ENCODE measurements around the gene NACAD. TPM values are rescaled to one million over a fixed set of nuclear protein-coding genes. Genes with fewer than 3 reads are reported as not detected.

Gene NACAD
- total and polyA plus RNA-seq, 8 donors: 0.29 to 24.1 (median 1.1) TPM

DNA sequence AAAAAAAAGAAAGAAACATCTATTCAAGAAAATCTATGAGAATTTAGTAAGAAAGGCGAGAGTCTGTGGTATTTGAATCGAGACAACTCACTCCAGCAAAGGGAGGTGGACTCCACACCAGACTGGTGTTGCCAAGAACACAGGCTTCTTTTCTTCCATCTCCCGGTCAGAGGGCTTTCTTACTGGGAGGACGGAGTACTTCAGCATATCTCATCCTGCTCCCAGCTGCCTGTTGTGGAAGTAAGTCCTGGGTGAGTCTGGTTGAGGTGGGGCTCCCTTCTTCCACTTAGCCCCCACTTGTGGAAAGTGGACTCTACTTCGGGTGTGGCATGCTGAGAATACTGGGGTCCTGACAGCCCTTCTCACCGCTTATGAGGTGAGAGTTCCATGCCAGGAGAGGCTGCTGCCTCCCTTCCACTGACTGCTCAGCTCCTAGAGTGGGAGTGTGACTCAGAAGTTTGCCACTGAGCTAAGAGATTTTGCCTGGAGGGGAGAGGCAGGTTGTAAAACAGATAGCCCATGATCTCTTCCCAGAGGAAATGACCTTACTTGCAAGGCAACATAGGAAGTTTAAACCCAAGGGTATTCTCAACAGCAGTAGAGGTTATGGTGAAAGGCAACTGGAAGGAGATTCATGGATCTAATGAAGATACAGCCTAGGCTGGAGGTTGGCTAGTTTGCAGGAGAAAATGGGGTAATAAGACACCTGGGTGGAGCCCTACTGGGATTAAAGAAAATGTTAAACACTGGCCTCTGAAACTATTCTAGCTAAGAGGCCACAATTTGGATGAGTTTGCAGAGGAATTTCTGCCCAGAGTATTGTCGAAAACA lies 3.5 kb upstream of the NACAD start:
- TF ChIP-seq EP300 (IDR thresholded peaks at IDR 0.05) (no peak), POLR2AphosphoS5 (IDR thresholded peaks at IDR 0.05) (no peak)
- WGBS, 5 donors: 53 to 69% (median 60%) methylated on average over 7 of the region's 7 CpGs
- peaks cover 0 to 9% (median 0%) of the 10 kb centered on the region in 4 donors for H3K9me3 ChIP-seq
- no peak overlapping the region for H3K27ac ChIP-seq
- intact Hi-C loops (cut with DNase I; ENCODE audit: low total_unique reads): no loop called here
- no peak overlapping the region for H3K4me3 ChIP-seq
- peaks cover 5 to 19% (median 16%) of the 10 kb centered on the region in 4 donors for H3K4me1 ChIP-seq
- no peak for DNase-seq
- H3K27me3 ChIP-seq: peaks cover 0 to 25% (median 12%) of the 10 kb centered on the region in 3 donors
- no peaks in the 10 kb centered on the region for H3K36me3 ChIP-seq

DNA sequence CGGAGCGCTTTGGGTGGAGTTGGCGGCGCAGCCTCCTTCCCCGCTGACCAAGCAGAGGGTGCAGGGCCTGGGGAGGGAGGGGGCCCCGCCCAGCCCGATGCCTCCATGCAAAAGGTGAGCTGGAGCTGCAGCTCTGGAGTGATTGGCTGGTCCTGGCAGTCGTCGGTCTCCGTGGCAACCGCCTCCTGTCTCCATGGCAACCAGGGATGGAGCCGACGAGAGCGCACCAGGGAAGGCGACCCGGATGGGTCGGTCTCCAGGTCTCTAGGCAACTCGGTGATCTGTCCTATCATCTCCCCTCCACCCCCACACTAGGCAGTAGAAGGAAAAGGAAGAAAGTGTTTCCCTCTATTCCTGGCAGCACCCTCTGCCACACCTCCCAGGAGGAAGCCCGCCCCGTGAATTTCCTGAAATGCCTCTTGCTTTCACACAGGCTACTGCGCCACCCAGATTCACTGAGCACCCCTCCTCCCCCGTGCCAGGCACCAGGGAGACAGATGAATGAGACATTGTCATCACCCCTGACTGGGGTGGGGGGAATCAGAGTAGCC lies 647 bp upstream of the NACAD start:
- H3K27ac ChIP-seq: peak overlapping the region in 4 of 5 donors; percentile 52 to 85 (median 68)
- H3K4me1 ChIP-seq: peaks cover 5 to 19% (median 16%) of the 10 kb centered on the region in 4 donors
- peaks cover 0 to 25% (median 12%) of the 10 kb centered on the region in 3 donors for H3K27me3 ChIP-seq
- H3K4me3 ChIP-seq: peak overlapping the region; percentile 57 to 66 (median 64)
- intact Hi-C loops (cut with DNase I; ENCODE audit: low total_unique reads): no loop called here
- TF ChIP-seq POLR2A (IDR thresholded peaks at IDR 0.05): no peak
- TF ChIP-seq CTCF (IDR thresholded peaks at IDR 0.05): no peak
- TF ChIP-seq POLR2AphosphoS5 (IDR thresholded peaks at IDR 0.05): no peak
- TF ChIP-seq EP300 (IDR thresholded peaks at IDR 0.05): no peak
- peaks cover 0 to 16% (median 0%) of the 10 kb centered on the region in 4 donors for H3K36me3 ChIP-seq
- 2 to 7% (median 6%) methylated on average over 11 to 22 of the region's 22 CpGs for WGBS, 5 donors
- DNase-seq: peak; percentile 61 to 90
- H3K9me3 ChIP-seq: peaks cover 0 to 3% (median 0%) of the 10 kb centered on the region in 4 donors

DNA sequence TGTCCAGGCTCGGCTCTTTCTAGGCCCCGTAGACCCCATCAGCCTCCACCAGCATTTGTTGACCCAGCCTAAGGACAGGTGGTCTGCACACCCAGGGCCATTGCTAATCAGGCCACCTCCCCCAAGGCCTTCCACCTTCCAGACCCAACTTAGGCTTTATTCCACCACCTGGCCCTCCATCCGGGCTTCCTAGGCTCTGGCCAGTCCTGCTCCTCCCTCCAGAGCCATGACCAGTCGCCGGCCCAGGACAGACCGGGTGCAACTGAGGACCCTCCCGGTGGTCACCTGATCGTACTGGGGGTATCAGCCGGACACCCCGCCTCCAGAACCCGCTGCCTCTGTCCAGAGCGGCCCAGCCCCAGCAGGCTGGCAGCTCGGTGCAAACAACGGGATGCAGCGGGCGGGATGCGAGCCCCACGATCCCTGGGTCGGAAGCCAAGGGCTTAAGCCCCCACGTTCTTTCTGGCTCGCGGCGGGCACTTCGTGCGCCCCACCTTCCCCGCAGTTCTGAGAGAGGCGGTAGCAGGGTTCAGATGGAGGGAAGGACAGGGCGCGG lies 545 bp downstream of the NACAD start:
- no peak for TF ChIP-seq POLR2AphosphoS5 (IDR thresholded peaks at IDR 0.05)
- TF ChIP-seq POLR2A (IDR thresholded peaks at IDR 0.05): no peak
- no peak for TF ChIP-seq EP300 (IDR thresholded peaks at IDR 0.05)
- no peak for TF ChIP-seq CTCF (IDR thresholded peaks at IDR 0.05)
- H3K4me3 ChIP-seq: peak overlapping the region; percentile 57 to 66 (median 64)
- peaks cover 0 to 25% (median 12%) of the 10 kb centered on the region in 3 donors for H3K27me3 ChIP-seq
- no peaks in the 10 kb centered on the region for H3K9me3 ChIP-seq
- H3K36me3 ChIP-seq: peaks cover 0 to 19% (median 0%) of the 10 kb centered on the region in 4 donors
- intact Hi-C loops (cut with DNase I; ENCODE audit: low total_unique reads): no loop called here
- no peak for DNase-seq
- H3K27ac ChIP-seq: peak overlapping the region; percentile 35 to 85 (median 64)
- H3K4me1 ChIP-seq: peaks cover 5 to 19% (median 16%) of the 10 kb centered on the region in 4 donors
- WGBS, 5 donors: 32 to 44% (median 35%) methylated on average over 20 to 29 of the region's 29 CpGs

DNA sequence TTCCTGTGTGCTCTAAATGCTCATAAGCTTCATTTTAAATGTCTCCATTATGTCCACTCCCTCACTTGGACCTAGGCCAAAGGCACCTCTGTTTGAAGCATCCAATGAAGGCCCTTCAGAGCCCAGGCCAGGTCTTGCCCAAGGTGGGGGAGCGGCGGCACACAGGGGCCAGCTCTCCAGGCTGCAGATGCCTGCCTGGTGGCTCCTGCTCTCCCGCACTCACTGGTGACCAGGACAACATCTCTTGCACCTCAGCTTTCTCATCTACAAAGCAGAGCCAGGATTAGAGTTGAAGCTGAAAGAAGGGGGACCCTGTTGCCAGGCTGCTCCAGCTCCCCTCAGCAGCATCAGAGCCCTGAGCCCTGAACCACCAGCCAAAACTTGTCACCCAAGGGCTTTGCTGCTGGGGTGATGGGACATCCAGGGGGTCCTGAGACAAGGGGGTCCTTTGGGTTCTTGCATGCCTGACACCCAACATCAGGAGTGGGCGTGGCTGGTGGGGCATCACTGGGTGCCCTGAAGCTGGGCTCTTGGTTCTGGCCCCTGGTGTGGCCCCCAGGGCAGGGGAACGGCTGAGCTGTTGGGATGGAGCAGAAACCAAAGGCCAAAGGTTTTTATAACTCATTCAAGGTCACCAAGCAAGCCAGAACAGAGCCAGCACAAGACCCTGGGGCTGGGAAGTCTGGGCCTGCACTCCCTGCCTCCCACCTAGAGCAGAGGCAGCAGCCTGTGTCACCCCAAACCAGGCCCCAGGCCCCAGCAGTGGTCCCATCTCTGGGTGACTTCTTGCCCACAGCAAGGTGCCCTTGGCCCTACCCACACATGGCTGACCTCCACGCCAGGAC lies 1.2 kb downstream of the NACAD start:
- peaks cover 5 to 19% (median 16%) of the 10 kb centered on the region in 4 donors for H3K4me1 ChIP-seq
- 84 to 90% (median 87%) methylated on average over 6 of the region's 6 CpGs for WGBS, 5 donors
- no peak for TF ChIP-seq EP300 (IDR thresholded peaks at IDR 0.05)
- no peak for TF ChIP-seq POLR2AphosphoS5 (IDR thresholded peaks at IDR 0.05)
- no peak for TF ChIP-seq CTCF (IDR thresholded peaks at IDR 0.05)
- TF ChIP-seq POLR2A (IDR thresholded peaks at IDR 0.05): no peak
- peak overlapping the region; percentile 57 to 66 (median 64) for H3K4me3 ChIP-seq
- H3K36me3 ChIP-seq: peaks cover 0 to 19% (median 0%) of the 10 kb centered on the region in 4 donors
- H3K27ac ChIP-seq: peak overlapping the region in 3 of 5 donors; percentile 64 to 85 (median 73)
- DNase-seq: no peak
- H3K9me3 ChIP-seq: no peaks in the 10 kb centered on the region
- H3K27me3 ChIP-seq: peaks cover 0 to 25% (median 12%) of the 10 kb centered on the region in 3 donors
- intact Hi-C loops (cut with DNase I; ENCODE audit: low total_unique reads): no loop called here

Data from stomach (tissue), 9 donors.